AG04450 (cell line): ENCODE results near the gene CCT4. TPM values are rescaled to one million over a fixed set of nuclear protein-coding genes. Genes with fewer than 3 reads are reported as not detected.
A peak's percentile ranks its signal among the peaks of the same experiment; 100 is the strongest.

ENCODE experiments used
- CTCF ChIA-PET: fragments of 300-600, 350-600 bp; formaldehyde crosslinking; extraction: SDS; loops from one replicate; lab custom pipeline; 2022; ENCODE audit warnings: antibody characterized with exemption, inconsistent platforms; lab: Charles Lee
- POLR2A ChIA-PET: fragments of 350-600 bp; formaldehyde crosslinking; extraction: SDS; loops from one replicate; lab custom pipeline; 2021; ENCODE audit warnings: antibody characterized with exemption, inconsistent platforms; lab: Yijun Ruan, JAX
- DNase-seq: peaks from one replicate; pipeline ENCODE4 v3.0.0-alpha.2; 2011; ENCODE audit warnings: low read depth, low spot score
- H3K27ac ChIP-seq: one replicate; pipeline ENCODE4 v1.5.1; 2012; ENCODE audit warnings: low read depth, low read length, control low read depth
- H3K27me3 ChIP-seq: one replicate; pipeline ENCODE4 v1.6.0; 2012; ENCODE audit warnings: low read length; ENCODE audit not compliant: control insufficient read depth, insufficient read depth
- H3K4me3 ChIP-seq: 2 replicates; pipeline ENCODE4 v1.5.1; 2011; ENCODE audit warnings: mild to moderate bottlenecking, low read depth, low read length, control low read depth
- H3K9me3 ChIP-seq: 2 replicates; pipeline ENCODE4 v1.5.1; 2012; ENCODE audit warnings: low read length; ENCODE audit not compliant: control insufficient read depth, insufficient read depth
- polyA plus RNA-seq: library from polyadenylated mRNA; depleted of rRNA; stranded (reverse); fragments of >200 nt; gene quantifications from 2 replicates; pipeline ENCODE4 v1.2.3, GENCODE V29; 2011
- TF ChIP-seq, protein P1 (sequence below): IDR thresholded peaks from 2 replicates; pipeline ENCODE4 v1.5.1; 2011; ENCODE audit warnings: low read depth, low read length, control low read depth, inconsistent platforms

Gene CCT4
- polyA plus RNA-seq, 1 experiment: 170 TPM

GRCh38 chr2:61911510-61911909, 23.1 kb upstream of the CCT4 start:
- TF ChIP-seq, protein P1, sequence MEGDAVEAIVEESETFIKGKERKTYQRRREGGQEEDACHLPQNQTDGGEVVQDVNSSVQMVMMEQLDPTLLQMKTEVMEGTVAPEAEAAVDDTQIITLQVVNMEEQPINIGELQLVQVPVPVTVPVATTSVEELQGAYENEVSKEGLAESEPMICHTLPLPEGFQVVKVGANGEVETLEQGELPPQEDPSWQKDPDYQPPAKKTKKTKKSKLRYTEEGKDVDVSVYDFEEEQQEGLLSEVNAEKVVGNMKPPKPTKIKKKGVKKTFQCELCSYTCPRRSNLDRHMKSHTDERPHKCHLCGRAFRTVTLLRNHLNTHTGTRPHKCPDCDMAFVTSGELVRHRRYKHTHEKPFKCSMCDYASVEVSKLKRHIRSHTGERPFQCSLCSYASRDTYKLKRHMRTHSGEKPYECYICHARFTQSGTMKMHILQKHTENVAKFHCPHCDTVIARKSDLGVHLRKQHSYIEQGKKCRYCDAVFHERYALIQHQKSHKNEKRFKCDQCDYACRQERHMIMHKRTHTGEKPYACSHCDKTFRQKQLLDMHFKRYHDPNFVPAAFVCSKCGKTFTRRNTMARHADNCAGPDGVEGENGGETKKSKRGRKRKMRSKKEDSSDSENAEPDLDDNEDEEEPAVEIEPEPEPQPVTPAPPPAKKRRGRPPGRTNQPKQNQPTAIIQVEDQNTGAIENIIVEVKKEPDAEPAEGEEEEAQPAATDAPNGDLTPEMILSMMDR: peak; percentile 21; the same call in 1 of the 2 replicates
- POLR2A ChIA-PET: no interaction called here
- H3K9me3 ChIP-seq: no peaks in the 10 kb centered on the region
- H3K27ac ChIP-seq: no peak overlapping the region
- H3K27me3 ChIP-seq: no peaks in the 10 kb centered on the region
- no peak for DNase-seq
- CTCF ChIA-PET: interaction anchor here (1.3 kb wide), 1 partner anchor 9 kb away, joined by 4 read pairs; no protein-coding TSS in a partner anchor
- H3K4me3 ChIP-seq: no peak overlapping the region

- Histone ChIP-seq H3K4me3 (no peak overlapping the region), H3K27me3 (no peaks in the 10 kb centered on the region), H3K27ac (no peak overlapping the region), H3K9me3 (no peaks in the 10 kb centered on the region)
- TF ChIP-seq, protein P1: peak; percentile 32
- DNase-seq: no peak
- CTCF ChIA-PET: no interaction called here
- POLR2A ChIA-PET: no interaction called here
Measured at GRCh38 chr2:61910603-61911002, 22.1 kb upstream of the CCT4 start.

- no peak overlapping the region for H3K4me3 ChIP-seq
- CTCF ChIA-PET: no interaction called here
- H3K9me3 ChIP-seq: no peaks in the 10 kb centered on the region
- H3K27me3 ChIP-seq: no peaks in the 10 kb centered on the region
- TF ChIP-seq, protein P1: no peak
- H3K27ac ChIP-seq: no peak overlapping the region
- POLR2A ChIA-PET: no interaction called here
- DNase-seq: no peak
Measured at GRCh38 chr2:61909116-61909515, 20.7 kb upstream of the CCT4 start.

DNA sequence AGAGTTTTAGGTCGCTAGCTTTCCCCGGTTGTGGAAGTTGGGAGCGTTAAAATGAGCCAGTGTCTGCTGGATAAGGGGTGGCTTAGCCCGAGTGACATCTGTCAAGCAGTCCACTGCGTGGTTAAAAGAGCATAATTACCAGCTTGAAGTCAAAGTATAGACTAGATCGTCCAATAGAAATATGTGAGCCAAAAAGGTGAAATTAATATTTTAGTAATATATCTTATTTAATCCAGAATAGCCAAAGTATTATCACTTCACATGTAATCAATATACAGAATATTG, 17.7 kb upstream of the CCT4 start:
- CTCF ChIA-PET: interaction anchor here (1.1 kb wide), 1 partner anchor 771 kb away, joined by 4 read pairs; no protein-coding TSS in a partner anchor
- no peak for DNase-seq
- no peak overlapping the region for H3K27ac ChIP-seq
- H3K27me3 ChIP-seq: no peaks in the 10 kb centered on the region
- peak overlapping the region; percentile 93 for H3K4me3 ChIP-seq
- TF ChIP-seq, protein P1: no peak
- H3K9me3 ChIP-seq: no peaks in the 10 kb centered on the region
- POLR2A ChIA-PET: no interaction called here

DNA sequence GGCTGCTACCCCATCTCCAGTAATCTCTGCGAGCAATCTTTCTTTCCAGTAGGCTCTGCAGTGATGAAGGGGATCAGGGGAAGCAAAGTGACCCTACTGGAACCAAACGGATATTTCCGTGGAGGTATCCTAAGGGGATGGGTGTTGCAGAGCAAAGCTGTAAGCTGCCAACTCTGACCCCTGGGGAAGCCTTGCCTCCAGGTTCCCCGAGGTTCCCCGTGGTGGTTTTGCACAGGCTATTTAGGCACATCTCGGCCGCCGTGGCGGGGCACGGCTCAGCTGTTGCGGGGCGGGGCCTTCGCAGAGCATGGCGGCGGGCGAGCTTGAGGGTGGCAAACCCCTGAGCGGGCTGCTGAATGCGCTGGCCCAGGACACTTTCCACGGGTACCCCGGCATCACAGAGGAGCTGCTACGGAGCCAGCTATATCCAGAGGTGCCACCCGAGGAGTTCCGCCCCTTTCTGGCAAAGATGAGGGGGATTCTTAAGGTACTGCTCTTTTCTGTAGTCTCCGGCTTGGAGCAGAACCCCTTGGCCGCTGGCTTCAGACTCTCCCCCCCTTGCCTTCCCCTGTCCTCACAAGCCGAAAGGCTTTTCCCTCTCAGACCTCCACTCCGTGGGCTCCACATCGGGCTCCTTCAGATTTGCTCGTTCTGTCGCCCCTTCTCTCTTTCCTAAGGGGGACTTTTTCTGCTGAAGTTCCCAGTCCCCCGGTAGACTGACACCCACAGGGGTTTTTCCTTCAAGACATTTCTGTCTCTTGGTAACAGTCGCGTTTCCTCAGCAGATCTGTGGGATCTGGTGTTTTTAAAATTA, 17.1 kb upstream of the CCT4 start, which contains the start of gene COMMD1:
TSS of gene COMMD1 (plus strand) at position 303 of the 814 bp plus-strand sequence. CDS start at position 308, 5 bp downstream.
- peak within 1 kb of the TSS; percentile 21 for H3K27ac ChIP-seq
- no peaks in the 10 kb centered on the region for H3K9me3 ChIP-seq
- DNase-seq: no peak
- TF ChIP-seq, protein P1: no peak
- peak within 1 kb of the TSS; percentile 93 for H3K4me3 ChIP-seq
- ChIA-PET CTCF (interaction anchor here (1.1 kb wide), 1 partner anchor 770 kb away, joined by 4 read pairs; no protein-coding TSS in a partner anchor), POLR2A (interaction anchor here (0.6 kb wide), 1 partner anchor 12 kb away, joined by 4 read pairs; no protein-coding TSS in a partner anchor)
- no peaks in the 10 kb centered on the region for H3K27me3 ChIP-seq
